ENCODE measurements around the gene MTERF2.

MTERF2 gene

DNA sequence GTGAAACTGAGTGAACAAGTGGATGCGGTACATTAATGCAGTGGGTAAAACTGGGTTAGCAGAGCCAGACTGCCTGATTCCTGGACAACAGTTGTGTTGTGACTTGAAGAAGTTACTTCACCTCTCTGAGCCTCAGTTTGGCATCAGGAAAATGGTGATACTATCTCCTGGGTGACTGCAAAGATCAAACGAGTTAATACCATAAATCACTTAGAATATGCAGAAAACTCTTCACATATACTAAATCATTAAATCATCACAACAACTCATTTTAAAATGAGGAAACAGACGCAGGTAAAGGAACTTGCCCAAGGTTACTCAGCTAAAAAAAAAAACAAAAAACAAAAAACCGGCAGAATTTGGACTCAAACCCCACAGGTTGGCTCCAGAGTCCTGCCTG, 811 bp downstream of the MTERF2 start:
- no peak for DNase-seq

DNA sequence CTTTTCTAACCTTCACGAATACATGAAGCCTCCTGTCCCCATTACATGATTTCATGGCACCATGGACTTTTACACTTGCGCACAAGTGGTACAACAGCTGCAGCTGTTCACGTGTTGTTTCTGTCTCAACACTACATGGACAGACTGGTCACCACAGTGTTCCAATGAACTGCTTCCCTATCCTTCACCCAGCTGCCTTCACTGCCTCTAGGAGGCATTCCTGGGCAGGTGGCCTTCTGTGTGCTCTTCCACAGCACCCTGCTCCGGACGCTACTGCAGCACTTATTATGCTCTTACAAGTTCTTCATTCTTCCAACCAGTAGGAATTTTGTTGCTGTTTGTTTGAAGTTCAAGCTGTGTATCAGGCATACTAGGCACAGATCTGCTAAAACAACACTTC, 1.5 kb downstream of the MTERF2 start:
- peak; percentile 38 for DNase-seq

DNA sequence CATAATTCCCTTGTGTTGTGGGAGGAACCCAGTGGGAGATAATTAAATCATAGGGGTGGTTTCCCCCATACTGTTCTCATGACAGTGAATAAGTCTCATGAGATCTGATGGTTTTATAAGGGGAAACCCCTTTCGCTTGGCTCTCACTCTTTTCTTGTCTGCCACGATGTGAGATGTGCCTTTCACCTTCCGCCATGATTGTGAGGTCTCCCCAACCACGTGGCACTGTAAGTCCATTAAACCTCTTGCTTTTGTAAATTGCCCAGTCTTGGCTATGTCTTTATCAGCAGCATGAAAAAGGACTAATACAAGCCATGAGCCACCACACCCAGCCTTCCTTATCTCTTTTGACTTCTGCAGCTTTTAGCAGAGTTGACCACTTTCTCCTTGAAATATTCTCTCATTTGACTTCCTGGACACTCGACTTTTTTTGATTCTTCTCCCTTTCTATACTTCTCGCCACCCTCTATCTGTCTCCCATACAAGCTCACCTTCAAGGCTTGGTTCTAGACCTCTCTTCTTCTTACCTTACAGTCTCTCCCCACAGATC, 2.3 kb downstream of the MTERF2 start:
- DNase-seq: no peak

DNA sequence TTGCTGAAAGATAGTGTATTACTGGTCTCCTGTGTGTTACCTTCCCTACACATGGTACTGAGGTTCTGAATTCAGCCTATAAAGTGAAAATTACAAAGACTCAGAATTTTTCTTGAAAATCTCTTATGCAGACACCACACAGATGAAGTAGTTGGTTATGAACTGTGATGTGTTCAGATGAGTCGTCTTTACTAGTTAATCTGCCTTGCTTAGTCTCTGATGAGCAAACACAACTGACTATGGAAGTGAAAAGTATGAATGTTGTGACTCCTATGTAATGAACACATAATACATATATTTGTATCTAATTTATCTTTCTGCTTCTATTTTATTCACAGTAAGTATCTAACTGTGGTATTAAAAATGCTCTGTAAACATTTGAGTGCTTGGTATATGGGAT, 4.7 kb downstream of the MTERF2 start:
- DNase-seq: no peak

DNA sequence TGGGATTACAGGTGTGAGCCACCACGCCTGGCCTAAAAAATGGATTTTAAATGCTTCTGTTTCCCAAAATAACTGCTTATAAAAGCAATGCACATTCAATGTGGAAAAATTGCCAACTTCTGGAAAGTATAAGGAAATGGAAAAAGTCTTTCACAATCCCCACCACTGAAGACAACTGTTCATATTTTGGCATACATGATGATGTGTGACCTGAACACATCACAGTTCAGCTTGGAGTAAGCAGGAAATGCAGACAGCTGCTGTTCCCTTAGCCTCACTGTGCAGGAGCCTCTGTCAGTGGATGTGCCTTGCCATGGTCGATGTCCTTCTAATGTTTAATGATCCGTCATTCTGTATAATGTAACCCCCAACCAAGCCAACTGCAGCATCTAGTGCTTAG, 5.2 kb downstream of the MTERF2 start:
- DNase-seq: no peak

DNA sequence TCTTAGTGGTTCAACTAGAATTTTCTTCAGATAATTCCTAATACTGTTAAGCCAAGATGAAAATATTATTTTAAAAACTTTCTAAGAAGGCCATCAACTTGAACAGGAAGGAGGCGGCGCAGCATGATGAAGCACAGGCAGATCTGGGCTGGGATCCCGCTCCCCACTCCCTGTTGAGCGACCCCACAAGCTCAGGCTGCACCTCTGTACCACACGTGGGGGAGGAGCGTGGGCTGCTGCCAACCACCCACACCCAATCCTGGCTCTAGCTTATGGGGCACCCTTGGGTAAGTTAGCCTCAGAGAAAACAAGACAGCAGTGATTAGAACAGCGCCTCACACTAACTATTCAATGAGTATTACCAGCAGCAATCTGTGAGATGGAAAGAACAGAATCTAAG, 6.0 kb downstream of the MTERF2 start:
- no peak for DNase-seq

DNA sequence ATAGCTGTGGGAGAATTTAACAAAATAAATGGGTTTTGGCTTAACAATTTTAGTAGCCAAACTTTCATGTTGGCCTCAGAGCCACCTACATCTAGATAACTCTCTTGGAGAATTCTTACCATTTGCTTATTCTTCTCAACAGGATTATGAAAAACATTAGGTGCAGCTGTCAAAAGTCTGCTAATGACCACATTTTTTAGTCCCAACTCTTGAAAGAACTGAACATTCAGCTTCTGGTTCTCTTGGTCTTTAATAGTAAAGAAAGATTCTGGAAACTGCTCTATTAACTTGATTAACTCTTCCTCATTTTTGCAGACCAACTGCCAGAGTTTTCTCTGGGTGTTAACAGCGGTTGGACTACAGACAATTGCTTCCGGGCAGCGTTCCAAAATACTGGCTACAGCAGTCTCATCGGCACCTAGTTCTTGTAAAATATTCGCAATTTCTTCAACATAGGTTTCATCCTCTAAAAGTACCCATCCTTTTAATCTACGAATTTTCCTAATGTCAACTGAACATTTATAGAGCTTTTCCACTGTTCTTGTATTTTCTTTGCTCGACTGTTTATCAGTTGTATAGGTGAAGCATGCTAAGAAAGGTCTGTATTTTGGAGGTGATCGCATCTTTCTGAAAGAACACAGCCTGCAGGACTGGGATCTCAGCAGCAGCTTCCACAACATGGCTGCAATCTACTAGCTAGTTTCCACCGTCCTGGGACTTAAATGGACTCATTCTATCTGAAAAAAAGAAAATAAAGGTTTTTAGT, 8.7 kb downstream of the MTERF2 start:
- DNase-seq: peak; percentile 52

DNA sequence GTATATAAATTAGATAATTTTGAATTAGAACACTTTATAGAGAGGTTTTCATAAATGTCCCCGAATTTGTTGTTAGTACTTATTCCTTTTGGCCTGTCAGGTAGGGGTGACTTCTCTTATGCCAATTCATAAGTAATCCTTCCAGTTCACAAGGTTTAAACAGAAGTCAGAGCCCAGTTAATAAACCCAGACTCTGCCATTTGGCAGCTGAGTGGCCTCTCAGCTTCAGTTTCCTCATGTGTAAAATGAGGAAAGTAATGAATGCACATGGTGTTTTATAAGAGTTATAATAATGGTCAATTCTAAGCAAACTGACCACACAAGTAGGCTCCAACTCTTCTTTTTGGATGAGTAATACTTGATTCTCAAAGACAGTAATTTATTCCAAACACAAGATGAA, 10.3 kb downstream of the MTERF2 start:
- DNase-seq: no peak

DNA sequence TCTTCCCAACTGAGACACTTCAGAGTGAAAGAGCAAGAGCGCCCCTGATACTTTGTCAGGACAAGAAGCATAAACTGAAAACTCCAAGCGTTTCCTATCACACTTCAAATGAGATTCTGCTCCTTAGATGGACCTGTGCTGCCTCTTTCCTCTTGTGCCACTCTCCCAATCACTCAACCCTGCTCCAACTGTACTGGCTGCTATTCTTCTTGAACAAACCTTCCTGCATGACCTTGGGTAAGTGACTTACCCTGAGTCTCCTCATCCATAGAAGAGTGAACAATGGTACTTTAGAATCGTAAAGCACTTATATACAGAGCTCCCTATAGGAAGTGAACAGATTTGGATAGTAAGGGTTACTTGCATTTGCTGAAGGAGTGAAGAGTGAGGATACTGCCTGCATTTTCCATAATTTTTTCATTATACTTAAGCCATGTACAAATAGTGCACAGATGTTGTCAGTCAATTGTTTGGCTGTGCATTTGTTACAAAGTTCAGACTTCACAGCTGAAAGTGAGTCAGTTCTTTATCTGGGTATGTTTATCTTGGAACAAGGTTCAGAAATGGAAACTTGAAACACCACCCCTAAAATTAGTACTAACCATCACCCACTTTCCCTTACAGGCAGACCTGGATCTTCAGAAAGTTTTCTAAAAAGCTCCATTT, 10.8 kb downstream of the MTERF2 start:
- DNase-seq: no peak

DNA sequence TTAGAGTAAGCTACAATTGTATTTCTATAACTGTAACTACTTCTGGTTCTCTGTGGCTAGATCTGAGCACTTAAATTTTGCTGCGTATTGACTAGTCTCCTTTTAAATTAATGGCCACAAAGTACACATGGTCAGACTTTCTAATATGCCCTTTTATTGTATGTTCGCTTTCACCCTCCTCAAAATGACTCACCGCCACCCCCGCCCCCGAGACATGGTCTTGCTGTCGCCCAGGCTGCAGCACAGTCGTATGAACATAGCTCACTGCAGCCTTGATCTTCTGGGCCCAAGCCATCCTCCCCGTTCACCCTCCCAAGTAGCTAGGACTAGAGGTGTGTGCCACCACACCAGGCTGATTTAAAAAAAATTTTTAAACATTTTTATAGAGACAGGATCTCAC, 11.8 kb downstream of the MTERF2 start:
- DNase-seq: no peak

DNA sequence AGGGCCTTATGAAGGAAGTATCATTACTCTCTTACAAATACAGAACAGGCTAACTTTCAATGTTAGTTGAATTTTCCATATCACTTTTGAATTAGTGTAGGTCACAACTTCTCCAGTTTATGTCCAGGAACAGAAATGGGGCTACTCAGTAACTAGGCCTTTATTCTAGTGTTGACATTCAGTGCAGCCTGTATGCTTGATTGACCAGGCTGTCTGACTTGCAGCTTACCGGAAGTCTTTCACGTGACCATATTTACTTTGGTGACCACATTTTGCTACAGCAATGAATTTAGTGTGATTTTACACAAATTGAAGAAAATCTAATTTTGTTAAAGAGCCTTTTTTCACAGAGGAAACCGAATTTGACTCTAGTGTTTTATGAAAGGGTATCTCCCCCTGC, 12.4 kb downstream of the MTERF2 start:
- no peak for DNase-seq

DNA sequence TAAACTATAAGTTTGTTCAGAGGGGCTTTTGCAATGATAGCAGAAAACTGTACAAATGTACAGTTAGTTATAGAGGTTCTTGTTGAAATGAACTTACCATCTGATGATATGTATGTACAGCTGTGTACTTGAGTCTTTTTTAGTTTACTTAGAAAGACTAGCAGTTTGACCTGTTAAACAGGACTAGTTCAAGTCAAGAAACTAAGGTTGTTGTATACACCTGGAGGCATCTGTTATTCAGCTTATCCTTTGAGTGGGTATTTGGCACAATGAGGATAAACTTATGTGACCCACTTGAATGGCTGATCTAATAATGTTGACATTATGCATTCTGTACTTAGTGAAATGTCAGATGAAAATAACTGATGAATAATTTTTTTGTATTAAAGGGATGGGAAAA, 13.4 kb downstream of the MTERF2 start:
- no peak for DNase-seq

DNA sequence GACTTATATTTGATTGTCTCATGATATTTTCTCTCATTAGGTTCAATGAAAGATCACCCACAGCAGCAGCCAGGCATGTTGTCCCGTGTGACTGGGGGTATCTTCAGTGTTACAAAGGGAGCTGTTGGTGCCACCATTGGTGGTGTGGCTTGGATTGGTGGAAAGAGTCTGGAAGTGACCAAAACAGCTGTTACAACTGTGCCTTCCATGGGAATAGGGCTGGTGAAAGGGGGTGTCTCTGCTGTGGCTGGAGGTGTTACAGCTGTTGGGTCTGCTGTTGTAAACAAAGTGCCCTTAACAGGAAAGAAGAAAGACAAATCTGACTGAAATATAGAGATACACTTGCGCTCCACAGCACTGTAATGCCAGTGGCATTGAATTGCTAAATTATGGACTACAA, 15.9 kb downstream of the MTERF2 start:
- DNase-seq: no peak

DNA sequence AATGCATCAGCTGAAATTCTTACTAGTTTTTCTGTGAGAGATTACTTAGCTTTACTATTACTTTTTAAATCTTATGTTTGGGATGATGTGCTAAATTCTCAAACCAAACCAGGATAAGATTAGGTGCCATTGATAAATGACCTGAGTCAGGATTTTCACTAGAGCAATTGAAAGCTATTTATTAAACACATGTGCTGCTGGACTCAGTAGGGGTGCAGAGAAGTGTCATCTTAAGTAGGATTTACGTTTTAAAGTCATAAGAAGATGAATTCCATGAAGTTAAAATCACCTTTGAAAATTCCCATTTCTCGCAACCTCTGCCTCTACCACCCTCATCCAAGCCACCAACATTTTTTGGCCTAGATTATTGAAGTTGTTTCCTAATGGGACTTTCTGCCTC, 22.4 kb downstream of the MTERF2 start:
- no peak for DNase-seq

DNA sequence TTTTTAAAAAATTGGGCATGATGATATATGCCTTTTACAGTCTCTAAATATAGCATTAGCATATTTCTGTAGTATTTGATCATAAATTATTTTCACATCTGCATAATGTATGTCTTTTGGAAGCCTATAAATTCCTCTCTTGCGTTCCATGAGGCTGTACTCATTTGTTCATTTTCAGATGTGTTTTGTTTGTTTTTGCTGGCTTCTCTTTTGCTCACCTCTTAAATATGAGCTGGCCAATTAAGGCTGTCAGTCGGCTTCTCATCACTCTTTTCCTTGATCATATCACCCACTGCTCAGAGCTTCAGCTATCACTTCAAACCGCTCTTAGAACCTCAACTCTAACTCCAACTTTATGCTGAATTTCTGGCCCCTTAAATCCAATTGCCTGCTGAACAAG, 24.7 kb downstream of the MTERF2 start:
- no peak for DNase-seq

DNA sequence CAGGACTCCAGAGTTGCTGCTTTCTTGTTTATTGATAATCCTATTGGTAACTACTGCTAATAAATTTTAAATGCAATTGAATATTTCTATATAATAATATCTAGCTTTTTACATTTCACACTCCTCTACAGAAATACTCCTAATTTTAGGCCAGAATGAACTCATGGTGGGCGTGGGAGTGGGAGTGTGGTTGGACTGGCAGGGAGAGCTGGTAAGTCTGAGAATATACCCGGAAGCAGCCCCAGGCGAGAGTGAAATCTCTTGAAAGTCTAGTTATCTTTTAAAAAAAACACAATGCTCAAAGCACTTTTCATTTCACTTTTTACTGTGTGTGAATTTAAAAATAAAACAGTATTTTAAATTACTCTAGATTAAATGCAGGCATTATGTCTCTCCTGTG, 26.5 kb downstream of the MTERF2 start:
- no peak for DNase-seq

DNA sequence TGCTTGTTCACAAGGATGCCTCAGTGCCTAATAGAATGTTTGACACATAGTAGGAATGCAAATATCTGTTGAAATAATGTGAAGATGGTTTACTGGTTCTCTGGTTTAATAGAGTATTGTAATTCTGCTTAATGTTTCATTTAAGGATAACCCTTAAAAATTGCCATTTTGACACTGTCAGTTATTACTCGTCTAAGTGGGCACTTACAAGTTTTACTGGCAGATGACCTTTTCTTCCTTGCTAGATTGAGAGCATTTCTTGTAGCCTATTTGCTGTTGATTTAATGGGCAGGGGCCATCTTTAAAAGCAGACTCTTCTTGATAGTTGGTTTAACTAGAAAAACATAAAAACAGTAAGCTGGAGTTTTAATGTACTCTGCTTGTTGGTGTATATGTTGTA, 29.4 kb downstream of the MTERF2 start:
- no peak for DNase-seq

DNA sequence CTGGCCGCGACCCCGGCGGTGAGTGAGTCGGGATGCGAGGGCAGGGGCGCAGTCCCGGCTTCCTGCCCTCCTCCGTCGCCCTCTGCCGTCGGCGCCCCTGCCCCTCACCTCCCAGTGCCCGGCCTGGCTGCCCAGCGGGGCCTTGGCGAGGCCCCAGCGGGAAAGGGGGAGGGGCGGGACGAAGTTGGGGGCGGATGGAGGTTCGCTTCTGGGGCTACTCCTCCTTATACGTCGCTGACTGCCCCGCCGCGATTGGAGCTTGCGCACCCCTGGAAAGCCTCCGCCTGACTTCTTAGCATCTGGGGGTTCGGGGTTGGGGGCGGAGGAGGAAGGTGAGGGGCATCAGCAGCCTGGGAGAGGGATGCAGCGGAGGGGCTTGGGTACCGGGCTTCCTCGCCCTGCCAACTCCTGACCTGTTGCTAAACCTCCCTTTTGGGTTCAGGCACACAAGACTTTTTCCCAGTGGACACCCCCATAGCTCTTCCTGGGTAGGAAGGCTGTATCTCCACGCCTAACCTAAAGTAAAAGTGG, 30.8 kb downstream of the MTERF2 start:
- peak; percentile 87 for DNase-seq

DNA sequence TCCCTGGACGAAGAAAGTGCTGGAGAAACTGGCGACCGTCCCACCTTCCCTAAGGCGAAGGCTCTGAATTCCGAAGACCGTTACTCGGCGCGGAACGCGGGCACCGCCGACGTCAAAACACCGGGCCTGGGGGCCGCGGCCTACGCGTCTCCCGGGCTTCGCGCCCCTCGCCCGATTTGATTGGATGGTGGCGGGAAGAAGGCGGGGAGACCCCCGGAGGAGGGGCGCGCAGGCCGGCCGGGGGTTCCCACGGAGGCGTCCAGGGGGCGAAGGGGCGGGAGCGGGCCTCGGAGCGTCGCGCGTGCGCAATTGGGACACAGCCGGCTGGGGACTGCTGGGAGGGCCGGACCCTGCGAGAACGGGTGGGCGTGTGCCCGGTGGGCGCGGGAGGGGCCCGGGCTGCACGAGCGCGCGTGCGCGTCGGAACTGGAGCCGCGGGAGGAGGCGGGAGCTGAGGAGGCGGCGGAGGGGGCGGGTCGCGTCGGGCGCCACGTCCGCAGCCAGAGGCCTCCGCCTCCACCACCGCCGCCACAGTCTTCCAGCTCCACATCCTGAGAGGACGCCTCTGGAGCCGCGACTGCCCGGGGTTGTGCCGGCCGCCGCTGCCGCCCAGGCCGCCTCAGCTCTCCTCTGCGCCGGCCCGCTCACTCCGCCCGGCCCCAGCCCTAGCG, 31.4 kb downstream of the MTERF2 start, which contains the start of gene TMEM263:
TMEM263 (plus strand) TSS at position 531 of the 671 bp plus-strand sequence. CDS start 11,210 bp downstream, outside the sequence.
- DNase-seq: peak; percentile 99

DNA sequence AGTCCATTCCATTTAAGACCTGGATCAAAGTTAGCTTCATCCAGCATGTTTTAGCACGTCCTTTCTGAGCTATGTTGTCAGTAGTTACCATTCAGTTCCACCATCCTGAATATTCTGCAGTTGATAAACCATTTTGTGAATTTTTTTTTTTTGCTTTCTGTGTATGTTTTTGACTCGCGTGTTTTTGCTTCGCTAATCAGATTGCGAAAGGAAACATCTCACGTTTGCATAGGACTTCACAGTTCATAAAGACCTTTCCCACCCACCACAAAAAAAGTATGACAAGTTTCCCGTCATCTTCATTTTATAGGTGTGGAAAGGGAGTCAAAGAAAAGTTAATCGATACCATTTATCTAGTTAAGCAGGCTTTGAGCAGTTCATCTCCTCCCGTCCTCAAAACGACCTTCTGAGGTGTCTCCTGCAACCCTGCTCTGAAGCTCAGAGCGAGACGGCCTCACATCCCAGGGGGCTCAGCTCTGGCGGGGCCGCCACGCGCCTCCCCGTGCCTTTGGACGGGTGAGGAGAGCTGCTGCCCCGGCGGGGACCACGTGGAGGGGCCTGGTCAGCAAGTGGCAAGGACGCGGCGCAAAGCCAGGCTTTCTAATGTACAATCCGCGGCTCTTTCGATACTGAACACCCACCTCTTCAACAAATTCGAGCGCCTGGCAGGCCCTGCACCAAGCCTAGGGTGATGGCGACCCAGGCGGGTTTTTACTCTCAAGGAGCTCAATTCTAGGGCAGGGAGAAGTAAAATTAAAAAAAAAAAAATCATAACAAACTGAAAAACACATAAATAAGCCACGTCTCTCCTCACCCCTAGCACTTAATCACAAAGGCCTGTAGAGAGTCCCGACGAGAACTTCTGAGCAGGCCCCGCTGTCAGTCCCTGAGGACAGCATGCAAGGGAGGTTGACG, 32.2 kb downstream of the MTERF2 start:
- peak; percentile 71 for DNase-seq

DNA sequence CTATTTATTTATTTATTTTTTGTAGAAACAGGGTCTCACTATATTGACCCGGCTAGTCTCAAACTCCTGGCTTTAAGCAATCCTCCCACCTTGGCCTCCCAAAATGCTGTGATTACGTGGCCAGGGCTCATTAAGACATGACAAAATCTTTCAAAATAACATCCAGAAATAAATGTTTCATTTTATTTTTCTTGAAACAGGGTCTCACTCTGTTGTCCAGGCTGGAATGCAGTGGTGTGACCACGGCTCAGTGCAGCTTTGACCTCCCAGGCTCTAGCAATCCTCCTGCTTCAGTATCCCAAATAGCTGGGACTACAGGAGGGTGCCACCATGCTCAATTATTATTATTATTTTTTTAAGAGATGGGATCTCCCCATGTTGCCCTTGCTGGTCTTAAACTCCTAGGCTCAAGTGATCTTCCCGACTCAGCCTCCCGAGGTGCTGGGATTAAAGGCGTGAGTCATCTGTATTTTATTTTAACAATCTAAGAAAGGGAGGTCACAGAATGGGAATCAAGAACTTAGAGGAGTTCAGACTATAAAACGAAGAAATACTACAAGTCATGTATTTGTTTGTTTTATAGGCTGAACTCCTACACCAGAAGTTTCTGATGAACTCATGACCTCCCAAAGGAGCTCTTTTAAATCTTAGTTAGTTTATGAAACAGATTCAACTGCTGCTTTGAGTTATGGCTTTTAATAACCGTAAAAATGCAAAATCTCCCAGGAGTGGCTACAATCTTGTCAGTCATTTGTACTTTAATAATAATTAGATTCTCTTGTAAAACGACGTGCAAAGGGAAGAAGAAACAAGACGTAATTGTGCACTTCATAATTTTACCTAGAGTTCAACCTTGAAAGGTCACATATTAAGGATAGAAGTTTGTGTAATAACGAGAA, 33.3 kb downstream of the MTERF2 start:
- DNase-seq: no peak

All from right hindlimb (tissue), 1 donor.